GM10847 (cell line): ENCODE measurements around the gene PTH2R.

ENCODE experiments used
- POLR2A ChIP-seq: IDR thresholded peaks from 2 replicates; pipeline ENCODE4 v1.6.1; 2011; ENCODE audit not compliant: insufficient read length; ENCODE audit errors: extremely low read depth

PTH2R gene

GRCh38 chr2:208509586-208509985, 103.0 kb downstream of the PTH2R start:
- no peak for TF ChIP-seq POLR2A

GRCh38 chr2:208511016-208511415, 104.4 kb downstream of the PTH2R start:
- no peak for TF ChIP-seq POLR2A

- no peak for TF ChIP-seq POLR2A
Measured at GRCh38 chr2:208511573-208511972, 105.0 kb downstream of the PTH2R start.

GRCh38 chr2:208515099-208515498, 108.5 kb downstream of the PTH2R start:
- no peak for TF ChIP-seq POLR2A

- no peak for TF ChIP-seq POLR2A
Measured at GRCh38 chr2:208529796-208530195, 123.2 kb downstream of the PTH2R start.

GRCh38 chr2:208531361-208531760, 124.8 kb downstream of the PTH2R start:
- no peak for TF ChIP-seq POLR2A

- no peak for TF ChIP-seq POLR2A
Measured at GRCh38 chr2:208541461-208541988, 134.9 kb downstream of the PTH2R start.

GRCh38 chr2:208541989-208542464, 135.4 kb downstream of the PTH2R start:
- no peak for TF ChIP-seq POLR2A

GRCh38 chr2:208542465-208543041, 136.0 kb downstream of the PTH2R start:
- no peak for TF ChIP-seq POLR2A
